ENCODE measurements around the gene CDKL1. TPM values are rescaled to one million over a fixed set of nuclear protein-coding genes. Genes with fewer than 3 reads are reported as not detected.

Gene CDKL1
- total and polyA plus RNA-seq, 2 donors (not counting 1 experiment from before 2014, with no cell fraction given): 5.3 to 7.9 TPM

- intact Hi-C loops (cut with micrococcal nuclease): no loop called here
- ATAC-seq (ENCODE audit: low read depth): no peak
- Mint-ChIP-seq H3K9me3 (ENCODE audit: insufficient read depth) (peaks cover 2% of the 10 kb centered on the region), H3K4me1 (no peaks in the 10 kb centered on the region), H3K4me3 (no peak overlapping the region), H3K27ac (no peak overlapping the region), H3K27me3 (no peaks in the 10 kb centered on the region)
- Histone ChIP-seq H3K27me3 (replicated peaks in 1 of 4; ENCODE audit: control extremely low read depth in 1 of 4, control insufficient read depth in 3 of 4, insufficient read depth in 4 of 4, low read length in 3 of 4) (no peaks in the 10 kb centered on the region), H3K79me2 (ENCODE audit: control insufficient read depth, insufficient read depth, low read length) (no peaks in the 10 kb centered on the region), H3K36me3 (replicated peaks in 1 of 2; ENCODE audit: control extremely low read depth in 1 of 2, control insufficient read depth in 1 of 2, extremely low read depth in 1 of 2, insufficient read depth in 2 of 2, low read length in 1 of 2) (no peaks in the 10 kb centered on the region), H3K9me3 (ENCODE audit: control extremely low read depth in 1 of 3, control insufficient read depth in 2 of 3, insufficient read depth in 1 of 3, low read length in 2 of 3) (peaks cover 0 to 5% (median under 1%) of the 10 kb centered on the region in 3 donors), H3K4me1 (ENCODE audit: control insufficient read depth in 2 of 2, insufficient read depth in 2 of 2, low read length in 2 of 2) (no peaks in the 10 kb centered on the region), H3K4me2 (replicated peaks; ENCODE audit: low read depth, low read length, poor library complexity, severe bottlenecking) (no peak overlapping the region), H4K20me1 (ENCODE audit: control insufficient read depth, insufficient read depth, low read length, poor library complexity, severe bottlenecking) (no peaks in the 10 kb centered on the region), H2AFZ (ENCODE audit: insufficient read depth, low read depth, low read length, poor library complexity, severe bottlenecking) (no peak overlapping the region), H3K4me3 (ENCODE audit: control extremely low read depth in 1 of 5, extremely low read depth in 1 of 5, insufficient read depth in 1 of 5, low read depth in 2 of 5, low read length in 4 of 5) (no peak overlapping the region), H3K27ac (ENCODE audit: low read length in 2 of 2) (no peak overlapping the region), H3K9ac (ENCODE audit: low read length) (no peak overlapping the region)
- WGBS (ENCODE audit: insufficient coverage): 89% methylated on average over 1 of the region's 1 CpG
- TF ChIP-seq CTCF (IDR thresholded peaks at IDR 0.05) (no peak), EZH2 (IDR thresholded peaks at IDR 0.05; ENCODE audit: borderline replicate concordance, insufficient read depth, low read depth, low read length, poor library complexity, severe bottlenecking) (no peak)
- POLR2A ChIA-PET: no interaction called here
- no peak for DNase-seq
- CTCF ChIA-PET: no interaction called here
Observed at GRCh38 chr14:50410921-50411320, 14.2 kb upstream of the CDKL1 start.

- Histone ChIP-seq H3K79me2 (ENCODE audit: control insufficient read depth, insufficient read depth, low read length) (no peaks in the 10 kb centered on the region), H3K27me3 (replicated peaks in 1 of 4; ENCODE audit: control extremely low read depth in 1 of 4, control insufficient read depth in 3 of 4, insufficient read depth in 4 of 4, low read length in 3 of 4) (no peaks in the 10 kb centered on the region), H2AFZ (ENCODE audit: insufficient read depth, low read depth, low read length, poor library complexity, severe bottlenecking) (no peak overlapping the region), H3K36me3 (replicated peaks in 1 of 2; ENCODE audit: control extremely low read depth in 1 of 2, control insufficient read depth in 1 of 2, extremely low read depth in 1 of 2, insufficient read depth in 2 of 2, low read length in 1 of 2) (no peaks in the 10 kb centered on the region), H3K4me2 (replicated peaks; ENCODE audit: low read depth, low read length, poor library complexity, severe bottlenecking) (no peak overlapping the region), H4K20me1 (ENCODE audit: control insufficient read depth, insufficient read depth, low read length, poor library complexity, severe bottlenecking) (no peaks in the 10 kb centered on the region), H3K27ac (ENCODE audit: low read length in 2 of 2) (no peak overlapping the region), H3K4me3 (ENCODE audit: control extremely low read depth in 1 of 5, extremely low read depth in 1 of 5, insufficient read depth in 1 of 5, low read depth in 2 of 5, low read length in 4 of 5) (no peak overlapping the region), H3K9ac (ENCODE audit: low read length) (no peak overlapping the region), H3K4me1 (ENCODE audit: control insufficient read depth in 2 of 2, insufficient read depth in 2 of 2, low read length in 2 of 2) (no peaks in the 10 kb centered on the region), H3K9me3 (ENCODE audit: control extremely low read depth in 1 of 3, control insufficient read depth in 2 of 3, insufficient read depth in 1 of 3, low read length in 2 of 3) (peaks cover 0 to 2% (median 0%) of the 10 kb centered on the region in 3 donors)
- no peaks in the 10 kb centered on the region for H3K27me3 Mint-ChIP-seq
- WGBS (ENCODE audit: insufficient coverage): 100% methylated on average over 1 of the region's 3 CpGs
- DNase-seq: no peak
- no peak for ATAC-seq (ENCODE audit: low read depth)
- no peak overlapping the region for H3K4me3 Mint-ChIP-seq
- intact Hi-C loops (cut with micrococcal nuclease): no loop called here
- peaks cover 2% of the 10 kb centered on the region for H3K9me3 Mint-ChIP-seq (ENCODE audit: insufficient read depth)
- TF ChIP-seq CTCF (IDR thresholded peaks at IDR 0.05) (no peak), EZH2 (IDR thresholded peaks at IDR 0.05; ENCODE audit: borderline replicate concordance, insufficient read depth, low read depth, low read length, poor library complexity, severe bottlenecking) (no peak)
- ChIA-PET POLR2A (no interaction called here), CTCF (no interaction called here)
- H3K4me1 Mint-ChIP-seq: no peaks in the 10 kb centered on the region
- H3K27ac Mint-ChIP-seq: no peak overlapping the region
Observed at GRCh38 chr14:50410071-50410470, 13.4 kb upstream of the CDKL1 start.
